ENCODE results near the gene SHROOM1.

SHROOM1 gene

GRCh38 chr5:132776131-132776937 lies 54.1 kb downstream of the SHROOM1 start:
- DNase-seq (ENCODE audit: low read depth) = no peak

- DNase-seq (ENCODE audit: low read depth) = no peak
These were observed 54.9 kb downstream of the SHROOM1 start for GRCh38 chr5:132775476-132775961.

GRCh38 chr5:132774896-132775295 lies 55.6 kb downstream of the SHROOM1 start:
- no peak for DNase-seq (ENCODE audit: low read depth)

GRCh38 chr5:132774406-132774805 lies 56.0 kb downstream of the SHROOM1 start:
- no peak for DNase-seq (ENCODE audit: low read depth)

GRCh38 chr5:132773601-132774355 lies 56.7 kb downstream of the SHROOM1 start:
- no peak for DNase-seq (ENCODE audit: low read depth)

GRCh38 chr5:132773114-132773513 lies 57.3 kb downstream of the SHROOM1 start:
- no peak for DNase-seq (ENCODE audit: low read depth)

GRCh38 chr5:132772291-132773070 lies 58.0 kb downstream of the SHROOM1 start:
- no peak for DNase-seq (ENCODE audit: low read depth)
